ENCODE measurements around the gene SVOPL.

The SVOPL gene

GRCh38 chr7:138658889-138659288 is 42.3 kb downstream of the SVOPL start:
- peak; percentile 60 for DNase-seq

GRCh38 chr7:138657854-138658386 is 43.2 kb downstream of the SVOPL start:
- DNase-seq, result peak; percentile 67

- DNase-seq, result no peak
Measured at GRCh38 chr7:138656952-138657351, 44.2 kb downstream of the SVOPL start.

- DNase-seq, result no peak
Measured at GRCh38 chr7:138654616-138655015, 46.5 kb downstream of the SVOPL start.

- no peak for DNase-seq
Measured at GRCh38 chr7:138649506-138649905, 51.7 kb downstream of the SVOPL start.

- no peak for DNase-seq
Measured at GRCh38 chr7:138645284-138645683, 55.9 kb downstream of the SVOPL start.

GRCh38 chr7:138632826-138633602 is 68.1 kb downstream of the SVOPL start:
- no peak for DNase-seq

- DNase-seq, result no peak
Measured at GRCh38 chr7:138632384-138632783, 68.8 kb downstream of the SVOPL start.

- DNase-seq, result no peak
Measured at GRCh38 chr7:138630059-138630610, 71.0 kb downstream of the SVOPL start.

GRCh38 chr7:138627361-138627760 is 73.8 kb downstream of the SVOPL start:
- DNase-seq, result no peak

GRCh38 chr7:138626846-138627245 is 74.3 kb downstream of the SVOPL start:
- no peak for DNase-seq

GRCh38 chr7:138625849-138626230 is 75.3 kb downstream of the SVOPL start:
- DNase-seq, result no peak

- DNase-seq, result no peak
Measured at GRCh38 chr7:138625084-138625848, 75.9 kb downstream of the SVOPL start.

GRCh38 chr7:138622841-138623240 is 78.3 kb downstream of the SVOPL start:
- no peak for DNase-seq

- DNase-seq, result no peak
Measured at GRCh38 chr7:138618933-138619332, 82.2 kb downstream of the SVOPL start.

- no peak for DNase-seq
Measured at GRCh38 chr7:138618506-138618905, 82.7 kb downstream of the SVOPL start.

- DNase-seq, result no peak
Measured at GRCh38 chr7:138616085-138616484, 85.1 kb downstream of the SVOPL start.

- DNase-seq, result no peak
Measured at GRCh38 chr7:138613630-138614029, 87.5 kb downstream of the SVOPL start.

GRCh38 chr7:138610671-138611170 is 90.4 kb downstream of the SVOPL start:
- no peak for DNase-seq

GRCh38 chr7:138608275-138608674 is 92.9 kb downstream of the SVOPL start:
- no peak for DNase-seq

GRCh38 chr7:138607216-138608126 is 93.7 kb downstream of the SVOPL start:
- no peak for DNase-seq

GRCh38 chr7:138606236-138606635 is 94.9 kb downstream of the SVOPL start:
- DNase-seq, result no peak
